GM18526 (cell line): Measurements from ENCODE around the gene ATP5F1B.

Source experiments
- POLR2A ChIP-seq: IDR thresholded peaks from 3 replicates; pipeline ENCODE4 v1.6.1; 2011; ENCODE audit not compliant: insufficient read length; ENCODE audit errors: extremely low read depth

ATP5F1B gene

DNA sequence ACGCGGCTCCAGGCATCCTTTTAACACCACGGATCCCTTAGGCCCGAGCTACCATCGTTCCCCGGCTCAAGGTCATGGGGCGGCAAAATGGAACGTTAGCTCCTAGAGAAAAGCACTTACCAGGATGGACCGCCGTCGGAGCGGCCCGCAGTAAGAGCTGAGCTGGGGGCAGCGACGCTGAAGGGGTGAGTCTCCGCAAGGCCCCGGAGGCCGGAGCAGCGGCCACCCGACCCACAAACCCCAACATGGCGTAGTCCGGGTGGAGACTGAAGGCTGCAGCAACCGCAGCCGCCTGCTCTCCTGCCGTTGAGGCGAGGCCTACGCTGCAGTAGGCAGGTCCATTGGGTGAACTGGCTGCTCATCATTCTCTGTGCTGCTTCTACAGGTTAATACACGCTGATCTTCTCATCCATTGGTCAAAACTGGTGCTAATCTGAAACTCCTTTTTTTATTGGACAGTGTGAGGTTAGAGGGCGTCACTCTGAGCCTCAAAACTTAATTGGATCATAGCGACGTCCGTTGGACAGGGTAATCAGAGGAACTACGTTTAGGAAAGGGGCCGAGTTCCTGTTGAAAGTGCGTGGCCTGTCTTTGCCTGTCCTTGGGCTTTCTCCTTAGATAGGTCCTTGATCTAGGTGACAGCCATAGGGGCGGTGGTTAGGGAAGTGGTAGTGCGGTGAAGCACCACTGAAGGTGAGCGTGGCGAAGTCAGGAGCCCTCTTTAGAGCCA, at the start of gene ATP5F1B:
Gene ATP5F1B, minus strand, starts transcription at position 268 of the 730 bp plus-strand sequence. Its CDS starts 21 bp downstream, at position 247.
- peak; percentile 98 for TF ChIP-seq POLR2A

DNA sequence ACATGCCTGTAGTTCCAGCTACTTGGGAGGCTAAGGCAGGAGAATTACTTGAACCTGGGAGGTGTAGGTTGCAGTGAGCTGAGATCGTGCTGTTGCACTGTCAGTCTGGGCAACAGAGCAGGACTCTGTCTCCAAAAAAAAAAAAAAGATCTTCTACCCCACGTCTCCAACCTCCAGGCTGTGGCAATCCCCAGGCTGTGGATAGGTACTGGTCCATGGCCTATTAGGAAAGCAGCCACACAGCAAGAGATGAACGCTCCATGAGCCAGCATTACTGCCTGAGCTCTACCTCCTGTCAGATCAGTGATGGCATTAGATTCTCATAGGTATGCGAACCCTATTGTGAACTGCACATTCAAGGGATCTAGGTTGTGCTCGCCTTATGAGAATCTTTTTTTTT, 48.4 kb upstream of the ATP5F1B start:
- no peak for TF ChIP-seq POLR2A

DNA sequence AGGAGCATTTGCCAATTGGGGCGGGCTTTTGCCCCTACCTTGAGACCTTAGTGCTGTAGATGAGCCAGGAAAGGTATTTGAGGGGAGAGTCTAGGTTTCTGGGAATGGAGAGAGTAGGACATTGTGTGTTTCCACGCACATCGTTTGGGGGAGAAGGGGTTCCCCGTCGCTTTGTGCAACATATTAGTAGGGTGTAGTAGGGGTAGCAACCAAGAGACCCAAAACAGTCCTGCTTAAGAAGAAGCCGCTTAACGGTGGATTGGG, 43.0 kb upstream of the ATP5F1B start:
- TF ChIP-seq POLR2A: no peak

DNA sequence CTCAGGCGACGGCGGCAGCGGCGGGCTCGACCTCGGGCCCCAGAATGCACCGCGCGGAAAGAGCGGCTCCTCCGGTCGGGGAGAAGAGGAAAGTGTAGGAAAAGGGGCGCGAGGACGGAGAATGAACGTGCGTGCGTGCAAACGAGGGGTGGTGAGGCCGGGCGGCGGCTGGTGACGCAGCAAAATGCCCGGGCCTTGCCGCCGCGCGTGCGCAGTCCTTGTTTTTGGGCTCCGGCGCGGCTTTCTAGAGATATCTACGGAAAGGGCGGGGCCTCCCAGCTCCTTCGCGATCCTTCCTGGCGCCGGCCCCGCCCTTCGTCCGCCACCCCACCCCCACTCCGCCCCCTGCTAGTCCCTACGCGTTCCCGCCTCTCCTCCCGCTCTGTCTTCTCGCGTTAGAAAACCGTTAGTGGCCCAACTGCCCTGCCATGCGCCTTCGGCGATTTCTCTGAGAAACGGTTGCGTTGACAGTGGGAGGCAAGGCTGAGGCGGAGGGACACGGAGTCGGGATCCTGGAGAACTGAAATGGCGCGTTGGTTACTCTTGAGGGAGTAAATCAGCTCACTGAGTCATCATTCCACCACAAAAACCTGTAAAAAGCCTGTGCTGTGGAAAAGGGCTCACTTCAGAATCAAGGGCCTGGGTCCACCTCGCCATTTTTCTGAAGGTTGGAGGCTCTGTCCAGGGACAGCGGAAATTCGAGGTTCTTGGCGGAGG, 42.5 kb upstream of the ATP5F1B start, which contains the start of gene PTGES3:
Gene PTGES3, minus strand, starts transcription at position 156 of the 717 bp plus-strand sequence. CDS start 285 bp downstream, outside the sequence.
- TF ChIP-seq POLR2A: peak; percentile 91

DNA sequence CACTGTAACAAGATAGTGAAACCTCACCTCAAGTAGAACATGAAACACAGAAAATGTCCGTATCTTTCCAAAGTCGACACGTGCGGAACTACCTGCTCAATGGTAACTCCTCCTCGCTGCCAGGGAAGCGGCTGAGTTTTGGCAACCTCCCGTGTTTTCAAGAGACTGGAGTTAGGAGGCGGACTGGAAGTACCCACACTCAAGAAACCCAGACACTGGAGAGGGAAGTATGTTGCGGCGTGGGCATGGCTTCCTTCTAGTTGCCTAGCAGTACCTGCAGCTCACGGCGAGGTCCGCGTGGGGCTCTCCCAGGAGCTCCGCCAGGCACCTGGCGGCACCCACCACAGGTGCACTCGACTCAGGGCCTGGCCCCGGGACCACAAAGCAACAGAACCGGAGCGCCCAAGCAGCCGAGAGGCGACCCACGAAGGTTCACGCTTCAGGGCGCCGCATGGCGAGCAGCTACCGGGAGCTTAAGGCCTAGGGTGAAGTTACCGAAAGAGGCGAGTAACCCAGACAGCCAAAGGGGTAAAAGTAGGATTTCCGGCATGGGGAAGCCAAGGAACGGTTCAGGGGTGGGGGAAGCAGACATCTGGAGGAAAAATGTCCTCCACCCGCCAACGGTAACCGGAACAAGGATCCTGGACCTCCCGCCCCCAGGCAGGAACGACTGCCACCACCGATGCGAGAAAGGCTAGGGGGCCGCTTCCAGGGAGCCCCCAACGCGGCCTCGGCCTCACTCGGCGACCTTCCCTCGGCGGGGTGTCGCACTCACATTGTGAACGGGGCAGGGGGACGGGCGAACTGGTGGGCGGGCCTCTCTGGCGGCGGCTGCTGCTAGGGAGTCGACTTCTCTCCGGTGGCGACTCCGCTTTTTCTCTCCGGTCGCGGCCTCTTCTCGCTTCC, 41.7 kb upstream of the ATP5F1B start:
- TF ChIP-seq POLR2A: peak; percentile 18

DNA sequence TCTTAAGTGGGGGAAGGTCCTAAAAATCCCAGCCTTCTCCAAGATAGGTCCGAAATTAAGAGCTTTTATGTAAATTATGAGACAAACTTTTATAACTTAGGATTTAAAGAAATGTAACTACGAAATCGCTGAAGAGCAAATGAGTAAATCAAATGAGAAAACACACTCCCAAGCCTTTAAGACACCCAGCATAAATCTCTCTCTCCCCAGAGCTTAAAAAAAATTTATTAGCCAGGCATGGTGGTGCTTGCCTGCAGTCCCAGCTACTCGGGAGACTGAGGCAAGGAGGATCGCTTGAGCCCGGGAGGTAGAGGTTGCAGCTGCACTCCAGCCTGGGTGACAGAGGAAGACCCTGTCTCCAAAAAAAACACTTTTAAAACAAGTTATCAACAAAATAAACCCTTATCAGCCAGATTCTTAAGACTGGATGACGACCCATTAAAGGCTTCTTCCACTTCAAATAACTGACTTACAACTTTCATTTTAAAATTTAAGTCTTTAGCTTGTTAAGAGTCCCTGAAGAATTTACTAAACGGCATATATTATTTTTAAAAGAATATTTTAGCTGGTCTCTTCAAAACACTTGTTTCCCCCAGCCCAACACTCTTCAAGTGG, 39.1 kb upstream of the ATP5F1B start:
- TF ChIP-seq POLR2A: no peak

DNA sequence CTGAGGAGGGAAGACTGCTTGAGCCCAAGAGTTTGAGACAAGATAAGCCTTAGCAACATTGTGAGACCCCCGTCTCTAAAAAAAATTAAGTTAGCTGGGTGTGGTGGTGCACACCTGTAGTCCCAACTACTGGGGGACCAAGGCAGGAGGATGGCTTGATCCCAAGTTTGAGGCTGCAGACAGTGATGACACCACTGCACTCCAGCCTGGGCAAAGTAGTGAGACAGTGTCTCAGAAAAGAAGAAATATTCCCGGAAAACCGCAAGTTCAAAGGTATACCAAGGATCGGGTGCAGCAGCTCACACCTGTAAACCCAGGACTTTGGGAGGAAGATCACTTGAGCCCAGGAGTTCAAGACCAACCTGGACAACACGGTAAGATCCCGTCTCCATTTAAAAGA, 36.5 kb upstream of the ATP5F1B start:
- no peak for TF ChIP-seq POLR2A

DNA sequence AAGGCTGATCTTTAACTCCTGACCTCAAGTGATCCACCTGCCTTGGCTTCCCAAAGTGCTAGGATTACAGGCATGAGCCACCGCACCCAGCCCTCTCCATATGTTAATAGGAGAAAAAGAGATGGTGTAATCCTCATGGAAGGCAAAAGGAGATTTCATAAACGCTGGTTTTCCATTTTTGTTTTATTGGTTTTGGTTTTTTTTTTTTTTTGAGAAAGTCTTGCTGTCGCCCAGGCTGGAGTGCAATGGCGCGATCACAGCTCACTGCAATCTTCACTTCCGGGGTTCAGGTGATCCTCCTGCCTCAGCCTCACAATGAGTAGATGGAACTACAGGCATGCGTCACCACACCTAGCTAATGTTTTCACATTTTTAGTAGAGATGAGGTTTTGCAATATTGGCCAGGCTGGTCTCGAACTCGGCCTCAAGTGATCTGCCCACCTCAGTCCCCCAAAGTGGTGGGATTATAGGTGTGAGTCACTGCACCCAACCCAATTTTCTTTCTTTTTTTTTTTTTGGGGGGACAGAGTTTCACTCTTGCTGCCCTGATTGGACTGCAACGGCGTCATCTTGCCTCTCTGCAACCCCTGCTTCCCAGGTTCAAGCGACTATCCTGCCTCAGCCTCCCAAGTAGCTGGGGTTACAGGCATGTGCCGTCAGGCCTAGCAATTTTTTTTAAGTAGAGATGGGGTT, 34.2 kb upstream of the ATP5F1B start:
- TF ChIP-seq POLR2A: no peak

DNA sequence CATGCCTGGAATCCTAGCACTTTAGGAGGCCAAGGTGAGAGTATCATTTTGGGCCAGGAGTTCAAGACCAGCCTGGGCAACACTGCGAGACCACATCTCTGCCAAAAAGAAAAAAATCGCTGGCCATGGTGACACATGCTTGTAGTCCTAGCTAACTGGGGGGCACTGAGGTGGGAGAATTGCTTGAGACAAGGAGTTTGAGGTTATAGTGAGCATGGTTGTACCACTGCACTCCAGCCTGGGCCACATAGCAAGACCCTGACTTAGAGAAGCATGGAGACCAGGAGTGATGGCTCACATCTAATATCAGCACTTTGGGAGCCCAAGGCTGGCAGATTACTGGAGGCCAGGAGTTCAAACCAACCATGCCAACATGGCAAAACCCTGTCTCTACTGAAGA, 33.1 kb upstream of the ATP5F1B start:
- TF ChIP-seq POLR2A: no peak

DNA sequence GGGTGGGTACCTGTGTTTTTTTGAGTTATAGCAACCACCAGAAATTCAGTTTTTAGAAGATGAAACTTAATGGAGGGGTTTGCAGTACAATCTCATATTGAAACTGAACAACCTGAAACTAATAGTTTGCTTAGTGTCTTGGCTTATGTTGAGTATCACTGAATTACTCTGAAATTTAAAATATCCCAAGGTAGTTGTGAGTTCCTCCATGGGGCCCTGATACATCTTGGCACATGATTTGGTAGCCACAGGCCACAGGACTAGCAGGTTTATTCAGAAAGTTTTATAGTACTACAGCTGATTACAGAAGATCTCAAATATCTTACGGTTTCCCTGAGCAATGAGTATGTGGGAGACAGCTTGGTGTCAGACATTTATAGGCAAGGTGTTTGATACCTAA, 31.9 kb upstream of the ATP5F1B start:
- no peak for TF ChIP-seq POLR2A

DNA sequence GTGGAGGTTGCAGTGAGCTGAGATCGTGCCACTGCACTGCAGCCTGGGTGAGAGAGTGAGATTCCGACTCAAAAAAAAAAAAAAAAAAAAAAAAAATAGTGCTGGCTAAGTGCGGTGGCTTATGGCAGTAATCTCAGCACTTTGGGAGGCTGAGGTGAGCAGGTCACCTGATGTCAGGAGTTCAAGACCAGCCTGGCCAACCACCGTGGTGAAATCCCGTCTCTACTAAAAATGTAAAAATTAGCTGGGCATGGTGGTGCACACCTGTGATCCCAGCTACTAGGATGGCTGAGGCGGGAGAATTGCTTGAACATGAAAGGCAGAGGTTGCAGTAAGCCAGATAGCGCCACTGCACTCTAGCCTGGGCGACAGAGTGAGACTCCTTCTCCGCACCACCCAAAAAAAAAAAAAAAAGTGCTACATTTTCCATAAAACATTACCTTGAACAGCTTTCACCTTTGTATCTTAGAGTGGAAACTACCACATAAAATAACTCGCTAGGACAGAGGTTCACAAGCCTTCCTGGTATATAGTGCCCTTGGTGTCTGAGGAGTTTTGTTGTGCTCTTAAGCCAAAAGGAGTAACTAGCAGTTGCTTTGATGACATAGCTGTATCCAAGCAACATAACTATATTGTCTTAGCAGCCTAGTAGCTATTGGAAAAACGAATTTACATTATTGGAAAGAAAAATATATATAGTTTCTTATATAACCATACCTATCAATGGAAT, 31.2 kb upstream of the ATP5F1B start:
- TF ChIP-seq POLR2A: no peak

DNA sequence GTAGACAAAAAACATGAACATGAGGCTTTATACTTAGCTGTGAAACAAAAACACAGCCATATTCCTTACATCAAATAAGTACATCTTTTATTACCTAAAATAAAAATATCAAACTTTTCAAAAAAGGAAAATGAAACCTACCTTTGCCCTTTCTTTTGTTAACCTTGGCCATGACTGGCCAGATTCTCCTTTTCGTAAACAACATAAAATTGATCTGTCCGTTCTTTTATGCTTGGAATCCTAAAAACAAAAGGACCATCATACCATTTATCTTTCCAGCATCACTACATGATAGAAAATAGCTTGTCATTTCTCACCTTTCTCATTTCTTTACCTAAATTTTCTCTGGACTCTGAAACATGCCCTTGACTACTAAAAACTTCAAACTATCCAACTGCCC, 25.8 kb upstream of the ATP5F1B start:
- no peak for TF ChIP-seq POLR2A

DNA sequence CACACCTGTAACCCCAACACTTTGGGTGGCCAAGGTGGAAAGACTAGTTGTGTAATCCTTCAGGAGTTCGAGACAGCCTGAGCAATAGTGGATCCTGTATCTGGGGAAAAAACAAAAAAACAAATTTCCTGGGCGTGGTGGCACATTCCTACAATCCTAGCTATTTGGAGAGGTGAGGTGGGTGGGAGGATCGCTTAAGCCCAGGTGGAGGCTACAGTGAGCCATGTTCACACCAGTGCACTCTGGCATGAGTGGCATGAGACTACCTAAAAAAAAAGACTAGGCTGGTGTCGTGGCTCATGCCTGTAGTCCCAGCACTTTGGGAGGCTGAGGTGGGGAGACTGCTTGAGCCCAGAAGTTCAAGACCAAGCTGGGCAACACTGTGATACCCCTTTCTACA, 25.1 kb upstream of the ATP5F1B start:
- TF ChIP-seq POLR2A: no peak

DNA sequence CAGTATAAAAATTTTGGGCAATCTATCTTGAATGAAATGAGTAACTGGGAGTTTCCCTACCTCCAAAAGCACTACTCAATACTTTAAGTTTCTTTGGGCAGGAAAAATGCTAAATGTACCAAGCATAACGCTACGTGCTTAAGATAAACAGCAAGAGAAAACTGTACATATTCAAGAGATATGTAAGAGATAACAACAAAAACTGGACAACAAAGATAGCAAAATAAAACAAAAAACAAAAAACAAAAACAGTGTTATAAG, 22.3 kb upstream of the ATP5F1B start:
- TF ChIP-seq POLR2A: no peak
